ENCODE data around the gene SDHAF1.
"Not testable (repeated sequence)": the region's sequence is repeated elsewhere in the genome, so short reads cannot be mapped to it uniquely, and the experiment has no call there.

Gene SDHAF1

DNA sequence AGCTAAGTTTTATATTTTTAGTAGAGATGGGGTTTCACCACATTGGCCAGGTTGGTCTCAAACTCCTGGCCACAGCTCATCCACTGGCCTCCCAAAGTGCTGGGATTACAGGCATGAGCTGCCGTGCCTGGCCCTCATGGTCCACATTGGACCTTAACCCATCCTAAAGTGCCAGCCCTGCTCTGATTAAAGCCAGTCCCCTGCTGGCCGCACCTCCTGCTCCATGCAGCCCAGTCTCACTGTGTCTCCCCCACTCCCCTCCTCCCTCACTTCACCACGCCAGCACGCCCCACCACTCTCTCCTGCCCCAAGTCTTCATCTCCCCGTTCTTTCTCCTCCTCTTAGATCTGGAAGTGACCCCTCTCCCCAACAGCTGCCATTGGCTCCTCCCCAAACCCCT is 16.7 kb upstream of the SDHAF1 start:
- TF ChIP-seq, protein P1, sequence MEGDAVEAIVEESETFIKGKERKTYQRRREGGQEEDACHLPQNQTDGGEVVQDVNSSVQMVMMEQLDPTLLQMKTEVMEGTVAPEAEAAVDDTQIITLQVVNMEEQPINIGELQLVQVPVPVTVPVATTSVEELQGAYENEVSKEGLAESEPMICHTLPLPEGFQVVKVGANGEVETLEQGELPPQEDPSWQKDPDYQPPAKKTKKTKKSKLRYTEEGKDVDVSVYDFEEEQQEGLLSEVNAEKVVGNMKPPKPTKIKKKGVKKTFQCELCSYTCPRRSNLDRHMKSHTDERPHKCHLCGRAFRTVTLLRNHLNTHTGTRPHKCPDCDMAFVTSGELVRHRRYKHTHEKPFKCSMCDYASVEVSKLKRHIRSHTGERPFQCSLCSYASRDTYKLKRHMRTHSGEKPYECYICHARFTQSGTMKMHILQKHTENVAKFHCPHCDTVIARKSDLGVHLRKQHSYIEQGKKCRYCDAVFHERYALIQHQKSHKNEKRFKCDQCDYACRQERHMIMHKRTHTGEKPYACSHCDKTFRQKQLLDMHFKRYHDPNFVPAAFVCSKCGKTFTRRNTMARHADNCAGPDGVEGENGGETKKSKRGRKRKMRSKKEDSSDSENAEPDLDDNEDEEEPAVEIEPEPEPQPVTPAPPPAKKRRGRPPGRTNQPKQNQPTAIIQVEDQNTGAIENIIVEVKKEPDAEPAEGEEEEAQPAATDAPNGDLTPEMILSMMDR (IDR thresholded peaks at IDR 0.05; ENCODE audit: low read depth, low read length), result no peak
- no peak overlapping the region for H3K4me3 ChIP-seq (ENCODE audit: low read depth, low read length)

DNA sequence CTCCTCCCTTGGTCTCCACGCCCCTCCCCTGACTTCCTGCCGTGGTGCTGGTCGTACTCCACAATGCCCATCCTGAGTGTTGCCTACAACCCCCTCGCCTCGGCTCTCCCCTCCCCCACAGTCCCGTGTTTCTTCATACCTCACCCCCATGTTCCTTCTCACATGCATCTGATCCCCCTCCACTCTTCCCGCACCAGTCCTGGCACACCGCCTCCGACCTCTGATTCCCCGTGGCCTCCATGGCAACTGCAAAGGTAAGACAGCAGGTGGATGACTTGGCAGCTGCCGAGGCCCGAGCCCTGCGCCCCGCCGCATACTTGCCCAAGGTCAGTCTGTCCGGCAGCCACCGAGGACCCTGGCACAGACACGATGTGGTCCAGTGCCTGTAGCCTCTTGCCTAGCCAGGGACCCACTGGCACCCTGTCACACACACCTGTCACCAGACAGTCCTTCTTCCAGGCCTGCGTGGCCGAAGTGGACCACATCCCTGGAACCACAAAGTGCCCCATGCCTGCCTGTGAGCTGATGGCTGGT is 16.1 kb upstream of the SDHAF1 start:
- no peak overlapping the region for H3K4me3 ChIP-seq (ENCODE audit: low read depth, low read length)
- TF ChIP-seq, protein P1 (IDR thresholded peaks at IDR 0.05; ENCODE audit: low read depth, low read length), result no peak

DNA sequence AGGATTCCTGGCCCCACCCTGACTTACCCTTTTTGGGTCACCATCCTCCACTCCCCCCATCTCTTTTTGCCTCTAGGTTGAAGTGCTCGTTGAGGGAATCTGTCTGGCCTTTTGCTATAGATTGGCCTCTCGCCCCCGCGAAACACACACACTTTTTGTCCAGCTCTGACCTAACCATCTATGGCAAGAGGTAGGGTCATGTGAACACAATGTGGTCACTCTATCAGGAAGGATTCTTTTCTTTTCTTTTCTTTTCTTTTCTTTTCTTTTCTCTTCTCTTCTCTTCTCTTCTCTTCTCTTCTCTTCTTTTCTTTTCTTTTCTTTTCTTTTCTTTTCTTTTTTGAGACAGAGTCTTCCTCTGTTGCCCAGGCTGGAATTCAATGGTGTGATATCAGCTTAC is 14.0 kb upstream of the SDHAF1 start:
- H3K4me3 ChIP-seq (ENCODE audit: low read depth, low read length), result not testable (repeated sequence)

DNA sequence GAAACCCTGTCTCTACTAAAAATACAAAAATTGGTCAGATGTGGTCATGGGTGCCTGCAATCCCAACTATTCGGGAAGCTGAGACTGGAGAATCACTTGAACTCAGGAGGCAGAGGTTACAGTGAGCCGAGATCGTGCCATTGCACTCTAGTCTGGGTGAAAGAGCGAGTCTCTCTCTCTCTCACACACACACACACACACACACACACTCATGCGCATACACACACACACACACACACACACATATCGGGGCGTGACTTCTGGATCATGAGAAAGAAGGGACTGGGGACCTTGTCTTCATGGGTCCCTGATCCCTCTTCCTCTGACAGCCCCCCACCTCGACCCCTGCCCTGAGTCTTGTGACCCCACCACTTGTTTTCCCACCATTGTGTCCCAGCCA is 11.8 kb upstream of the SDHAF1 start:
- TF ChIP-seq, protein P1 (IDR thresholded peaks at IDR 0.05; ENCODE audit: low read depth, low read length), result no peak

DNA sequence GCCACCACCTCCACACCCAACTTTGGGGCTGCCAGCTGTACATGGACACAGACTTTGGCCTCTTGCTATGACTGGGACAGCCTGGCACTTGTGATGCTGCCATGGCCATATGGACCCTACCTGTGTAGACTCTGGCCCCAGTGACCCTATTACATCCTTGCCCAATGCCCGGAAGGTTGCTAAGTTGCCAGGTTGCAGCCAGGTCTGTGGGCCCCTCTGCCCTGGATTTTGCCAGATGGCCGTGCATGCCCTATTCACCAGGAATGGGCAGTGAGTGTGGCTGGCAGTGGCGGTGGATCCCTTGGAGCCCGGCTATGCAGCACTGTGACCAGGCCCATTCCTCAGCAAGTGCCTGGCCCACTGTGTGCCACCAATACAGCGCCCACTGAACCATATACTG is 8.9 kb upstream of the SDHAF1 start:
- TF ChIP-seq, protein P1 (IDR thresholded peaks at IDR 0.05; ENCODE audit: low read depth, low read length), result no peak
- H3K4me3 ChIP-seq (ENCODE audit: low read depth, low read length), result no peak overlapping the region

More for the DNA sequence above, 11.8 kb upstream of the SDHAF1 start:
- no peak overlapping the region for H3K4me3 ChIP-seq (ENCODE audit: low read depth, low read length)

DNA sequence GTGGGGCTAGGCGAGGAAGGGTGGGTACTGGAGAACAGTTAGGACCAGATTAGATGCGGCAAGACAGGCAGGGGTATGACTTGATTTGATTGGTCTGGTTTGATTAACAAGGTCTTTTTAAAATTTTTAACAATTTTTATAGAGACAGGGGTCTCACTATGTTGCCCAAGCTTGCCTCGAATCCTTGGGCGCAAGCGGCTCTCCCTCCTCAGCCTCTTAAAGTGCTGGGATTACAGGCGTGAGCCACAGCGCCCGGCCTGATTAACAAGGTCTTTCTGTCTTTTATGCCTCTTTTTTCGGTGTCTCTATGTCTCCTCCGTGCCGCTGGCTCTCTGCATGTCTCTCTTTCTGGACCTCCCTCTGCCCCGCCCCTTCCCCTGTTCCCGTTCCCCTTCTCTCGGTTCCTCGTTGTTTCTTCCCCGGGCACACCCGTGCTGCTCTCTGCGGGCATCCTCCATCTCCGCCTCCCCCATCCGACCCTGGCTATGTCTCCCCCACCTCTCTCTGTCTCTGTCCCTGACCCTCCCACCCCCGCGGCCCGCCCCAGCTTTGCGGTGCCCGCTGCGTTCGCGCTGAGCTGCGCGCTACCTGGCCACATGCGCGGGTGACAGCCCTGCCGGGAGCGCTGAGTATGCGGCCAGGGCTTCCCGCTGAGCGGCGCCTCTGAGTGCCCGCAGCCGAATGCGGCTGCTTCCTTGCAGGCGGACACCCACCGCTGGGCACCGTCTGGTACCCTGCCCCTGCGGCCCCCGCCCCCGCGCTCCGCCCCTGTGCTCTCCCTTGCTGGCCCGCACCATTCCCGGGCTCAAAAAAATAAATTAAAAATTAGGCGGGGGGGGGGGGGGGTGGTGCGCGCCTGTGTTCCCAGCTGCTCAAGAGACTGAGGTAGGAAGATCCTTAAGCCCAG is 8.1 kb upstream of the SDHAF1 start:
- no peak overlapping the region for H3K4me3 ChIP-seq (ENCODE audit: low read depth, low read length)
- TF ChIP-seq, protein P1 (IDR thresholded peaks at IDR 0.05; ENCODE audit: low read depth, low read length), result no peak

DNA sequence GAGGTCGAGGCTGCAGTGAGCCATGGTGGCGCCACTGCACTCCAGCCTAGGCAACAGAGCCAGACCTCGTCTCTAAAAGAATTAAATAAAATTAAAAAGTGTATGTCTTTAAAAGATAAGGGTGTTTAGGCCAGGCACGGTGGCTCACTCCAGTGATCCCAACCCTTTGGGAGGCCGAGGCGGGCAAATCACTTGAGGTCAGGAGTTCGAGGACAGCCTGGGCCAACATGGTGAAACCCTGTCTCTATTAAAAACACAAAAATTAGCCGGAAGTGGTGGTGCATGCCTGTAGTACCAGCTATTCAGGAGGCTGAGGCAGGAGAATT is 7.5 kb upstream of the SDHAF1 start:
- TF ChIP-seq, protein P1 (IDR thresholded peaks at IDR 0.05; ENCODE audit: low read depth, low read length), result no peak
- no peak overlapping the region for H3K4me3 ChIP-seq (ENCODE audit: low read depth, low read length)

Data from WI38 (cell line).